CD4-positive, alpha-beta T cell treated with Interleukin-17A for 4 hours (primary cell): ENCODE results near the gene BAIAP3.
"Not testable (repeated sequence)": the region's sequence is repeated elsewhere in the genome, so short reads cannot be mapped to it uniquely, and the experiment has no call there.

Source experiments
- DNase-seq: peaks from one replicate; pipeline ENCODE4 v3.0.0-alpha.2; 2020; ENCODE audit warnings: mixed read lengths

The BAIAP3 gene

GRCh38 chr16:1319041-1319440, 14.4 kb upstream of the BAIAP3 start:
- DNase-seq, result no peak

- no peak for DNase-seq
These were observed 13.3 kb upstream of the BAIAP3 start for GRCh38 chr16:1320097-1320496.

GRCh38 chr16:1320658-1321240, 12.7 kb upstream of the BAIAP3 start:
- DNase-seq, result no peak

- no peak for DNase-seq
These were observed 11.0 kb upstream of the BAIAP3 start for GRCh38 chr16:1322407-1322806.

- DNase-seq, result no peak
These were observed 9.9 kb upstream of the BAIAP3 start for GRCh38 chr16:1323296-1324239.

- DNase-seq, result no peak
These were observed 9.1 kb upstream of the BAIAP3 start for GRCh38 chr16:1324286-1324826.

GRCh38 chr16:1325261-1325660, 8.2 kb upstream of the BAIAP3 start:
- DNase-seq, result no peak

- DNase-seq, result no peak
These were observed 7.6 kb upstream of the BAIAP3 start for GRCh38 chr16:1325673-1326371.

- DNase-seq, result no peak
These were observed 7.1 kb upstream of the BAIAP3 start for GRCh38 chr16:1326391-1326790.

GRCh38 chr16:1326946-1327618, 6.4 kb upstream of the BAIAP3 start:
- DNase-seq, result no peak

GRCh38 chr16:1327619-1327947, 5.9 kb upstream of the BAIAP3 start:
- DNase-seq, result no peak

GRCh38 chr16:1328136-1328535, 5.3 kb upstream of the BAIAP3 start:
- DNase-seq, result not testable (repeated sequence)

GRCh38 chr16:1328961-1329360, 4.5 kb upstream of the BAIAP3 start:
- DNase-seq, result not testable (repeated sequence)

GRCh38 chr16:1330260-1330914, 3.1 kb upstream of the BAIAP3 start:
- DNase-seq, result no peak

- no peak for DNase-seq
These were observed 2.3 kb upstream of the BAIAP3 start for GRCh38 chr16:1330931-1331711.

GRCh38 chr16:1331712-1332617, 1.5 kb upstream of the BAIAP3 start:
- DNase-seq, result peak; percentile 44

- no peak for DNase-seq
These were observed 762 bp upstream of the BAIAP3 start for GRCh38 chr16:1332618-1333148.

GRCh38 chr16:1333854-1334700, 632 bp downstream of the BAIAP3 start:
- no peak for DNase-seq

GRCh38 chr16:1334739-1335138, 1.3 kb downstream of the BAIAP3 start:
- DNase-seq, result no peak
